NCI-H2081 treated with DMSO at 0.1 percent for 48 hours (cell line): ENCODE data around the gene FBLN5.
"Not testable (repeated sequence)": the region's sequence is repeated elsewhere in the genome, so short reads cannot be mapped to it uniquely, and the experiment has no call there.

Source experiments
- DNase-seq: peaks from one replicate; lab custom pipeline; 2025; lab: John Stamatoyannopoulos, UW

FBLN5 gene

DNA sequence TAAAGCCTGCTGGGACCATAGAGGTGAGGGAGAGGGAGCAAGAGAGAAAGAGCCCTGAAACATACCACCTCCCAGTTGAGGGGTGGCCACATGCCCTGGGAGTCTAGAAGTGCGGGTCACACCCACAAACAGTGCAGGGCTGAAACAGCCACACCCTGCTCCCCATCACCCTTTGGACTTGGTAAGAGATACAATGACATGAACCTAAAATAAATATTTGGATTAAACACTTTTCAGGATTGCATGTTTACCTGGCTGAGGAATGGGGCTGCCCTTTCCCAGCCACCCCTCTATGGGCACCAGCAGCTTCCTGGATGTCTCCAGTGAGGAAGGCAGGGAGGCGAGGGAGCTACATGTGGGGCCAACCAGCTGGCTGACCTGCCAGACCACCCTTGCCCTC, 41.1 kb downstream of the FBLN5 start:
- DNase-seq = no peak

DNA sequence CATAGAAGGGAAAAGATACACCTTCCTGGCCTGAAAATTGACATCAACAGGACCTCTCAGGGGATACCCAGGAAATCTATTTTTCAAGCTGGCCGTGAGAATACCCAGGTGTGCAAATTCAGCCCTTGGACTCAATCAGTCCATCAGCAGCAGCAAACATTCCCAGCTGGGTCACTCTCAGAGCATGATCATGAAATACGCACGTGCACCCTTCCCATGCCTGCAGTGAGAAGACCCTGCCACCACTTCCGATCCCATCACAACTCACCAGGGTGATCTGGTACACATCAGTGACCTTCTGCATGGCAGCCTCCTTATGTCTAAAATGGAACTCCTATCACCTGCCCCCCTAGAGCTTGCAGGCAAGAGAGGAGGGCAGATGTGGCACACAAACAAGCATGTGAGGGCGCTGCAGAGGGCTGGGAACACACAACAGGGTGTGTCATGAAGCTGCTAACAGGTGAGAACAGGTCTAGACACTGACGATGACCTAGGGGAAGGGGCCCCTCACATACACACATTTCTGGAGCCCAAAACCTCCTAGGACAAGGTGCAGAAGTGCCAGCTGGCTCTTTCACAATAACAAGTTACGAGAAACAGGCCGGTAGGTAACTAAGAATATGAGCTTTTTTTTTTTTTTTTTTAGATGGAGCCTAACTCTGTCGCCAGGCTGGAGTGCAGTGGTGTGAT, 42.4 kb downstream of the FBLN5 start:
- no peak for DNase-seq

DNA sequence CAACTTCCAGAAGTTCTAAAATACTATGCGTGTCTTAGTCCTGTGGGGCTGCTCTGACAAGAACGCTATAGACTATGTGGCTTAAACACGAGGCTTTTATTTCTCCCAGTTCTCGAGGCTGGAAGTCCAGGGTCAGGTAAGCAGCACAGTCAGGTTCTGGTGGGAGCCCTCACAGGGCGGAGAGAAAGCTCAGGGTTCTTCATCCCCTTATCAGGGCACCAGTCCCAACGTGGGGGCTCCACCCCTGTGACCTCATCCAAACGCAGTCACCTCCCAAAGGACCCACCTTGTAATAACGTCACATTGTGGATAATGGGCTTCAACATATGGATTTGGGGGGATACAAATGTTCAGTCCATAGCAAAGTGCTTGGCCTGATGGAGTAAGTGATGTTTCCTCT, 43.0 kb downstream of the FBLN5 start:
- no peak for DNase-seq

DNA sequence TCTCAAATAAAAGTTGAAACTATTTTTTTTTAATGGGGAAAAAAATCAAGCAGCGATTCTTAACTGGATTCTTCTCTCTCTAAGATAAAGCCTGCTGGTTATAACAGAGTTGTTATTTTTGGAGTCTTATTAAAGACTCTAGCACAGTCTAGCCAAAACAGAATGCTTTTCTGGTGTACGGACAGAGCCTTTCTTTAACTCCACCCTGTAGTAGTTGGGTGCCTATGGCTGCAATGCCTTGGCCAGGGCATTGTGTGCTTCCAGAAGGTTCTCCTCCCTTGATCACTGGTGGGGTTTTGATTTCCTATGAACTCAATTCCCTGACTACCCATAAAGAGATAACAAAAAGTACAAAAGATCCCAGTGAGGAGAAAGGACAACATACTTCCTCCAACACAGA, 44.4 kb downstream of the FBLN5 start:
- no peak for DNase-seq

DNA sequence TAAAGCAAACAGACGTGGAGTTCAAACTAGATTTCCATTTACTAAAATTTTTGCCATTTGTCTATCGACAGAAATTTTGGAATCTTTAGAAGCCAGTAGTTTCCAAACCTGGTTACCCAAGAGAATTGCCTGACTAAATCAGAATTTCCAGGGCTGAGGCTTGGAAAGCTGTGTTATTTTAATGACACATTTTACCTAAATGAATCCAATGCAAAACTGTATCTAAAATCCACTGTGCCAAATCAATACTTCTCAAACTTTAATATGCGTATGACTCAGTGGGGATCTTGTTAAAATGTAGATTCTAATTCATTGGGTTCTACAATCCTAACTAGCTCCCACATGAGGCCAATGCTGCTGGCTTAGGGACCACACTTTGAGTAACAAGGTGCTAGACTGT, 45.2 kb downstream of the FBLN5 start:
- no peak for DNase-seq

DNA sequence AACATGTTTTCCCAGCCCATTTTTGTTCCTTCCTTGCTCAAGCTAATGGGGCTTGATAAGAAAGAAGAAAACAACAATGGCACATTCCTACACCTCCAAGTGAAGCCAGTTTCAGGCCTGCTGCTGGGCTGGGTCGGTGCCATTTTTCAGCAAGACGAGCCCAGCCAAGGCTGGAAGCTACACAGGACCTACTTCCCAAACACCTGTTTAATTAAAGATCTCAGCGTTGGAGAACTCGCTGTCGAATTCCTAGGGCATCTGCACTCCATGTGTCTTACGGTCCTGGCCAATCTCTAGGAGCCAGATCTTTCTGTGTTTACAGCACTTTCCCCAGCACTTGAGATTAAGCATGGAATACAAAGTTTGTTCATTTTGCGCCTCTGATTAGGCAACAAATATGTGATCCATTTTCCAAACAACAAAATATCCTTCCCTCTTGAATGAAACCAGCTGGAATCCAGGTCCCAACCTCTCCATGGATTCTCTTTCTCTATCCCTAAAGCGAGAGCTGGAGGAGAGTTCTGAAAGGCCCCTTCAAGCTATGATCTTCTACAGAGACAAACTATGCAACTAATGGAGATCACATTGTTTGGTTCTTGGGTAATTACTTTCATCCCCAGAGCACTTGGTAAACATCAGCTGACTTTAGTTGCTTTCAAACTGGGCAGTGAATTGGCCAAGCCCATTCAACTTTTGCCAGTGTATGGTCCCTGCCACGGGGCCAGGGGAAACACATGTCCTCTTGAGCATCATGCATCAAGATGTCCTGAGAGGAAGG, 45.9 kb downstream of the FBLN5 start:
- no peak for DNase-seq

DNA sequence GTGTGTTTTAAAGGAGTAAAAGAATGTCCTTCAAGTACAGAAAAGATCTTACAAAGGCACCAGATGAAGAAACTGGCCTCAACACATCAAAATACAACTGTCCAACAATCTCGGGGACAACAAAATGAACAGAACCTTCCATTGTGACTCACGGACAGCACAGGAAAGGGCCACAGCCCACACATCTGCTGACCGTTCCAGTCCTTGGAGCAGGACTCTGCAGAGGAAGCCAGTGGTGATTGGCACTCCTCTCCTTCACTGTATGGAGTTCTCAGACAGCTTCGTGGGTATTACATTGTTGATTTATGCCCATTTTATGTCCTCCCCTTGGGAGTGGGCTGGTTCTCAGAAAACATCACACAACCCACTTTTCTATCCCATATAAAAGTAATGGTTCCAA, 47.7 kb downstream of the FBLN5 start:
- DNase-seq = no peak

DNA sequence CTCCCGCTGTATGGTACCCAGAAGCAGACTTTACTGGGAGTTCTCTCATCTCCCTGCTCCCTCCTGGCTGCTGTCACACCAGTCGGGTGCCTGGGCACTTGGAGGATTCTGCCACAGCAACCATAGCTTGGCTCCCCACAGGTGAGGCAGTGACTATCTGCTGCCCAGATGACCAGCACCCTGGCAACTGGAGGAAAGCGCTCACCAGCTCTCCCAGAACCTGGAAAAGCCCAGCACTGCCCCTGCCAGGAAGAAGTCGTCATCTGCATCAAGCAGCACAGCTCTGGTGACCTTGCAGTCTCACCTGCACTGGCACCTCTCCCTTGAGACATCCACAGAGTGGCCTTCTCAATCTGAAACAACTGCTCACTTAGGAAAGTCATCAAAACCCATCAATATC, 48.3 kb downstream of the FBLN5 start:
- DNase-seq = no peak

DNA sequence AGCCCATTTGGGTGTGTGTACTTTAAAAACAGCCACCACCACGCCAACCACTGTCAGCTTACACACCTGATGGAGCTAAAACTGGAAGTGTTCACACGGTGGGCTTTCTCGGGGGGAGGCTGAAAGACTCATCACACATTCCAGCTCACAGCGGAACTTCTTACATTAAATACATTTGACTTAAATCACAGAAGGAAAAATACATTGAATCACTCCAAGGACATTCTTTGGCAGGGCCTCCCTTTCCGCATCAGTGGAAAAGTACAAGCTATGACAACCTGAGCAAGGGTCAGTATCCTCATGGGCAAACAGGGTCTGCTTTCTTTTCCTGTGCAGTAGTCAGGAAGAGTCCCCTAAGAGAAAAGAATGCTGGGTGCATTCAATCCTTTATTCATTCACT, 49.1 kb downstream of the FBLN5 start:
- no peak for DNase-seq

DNA sequence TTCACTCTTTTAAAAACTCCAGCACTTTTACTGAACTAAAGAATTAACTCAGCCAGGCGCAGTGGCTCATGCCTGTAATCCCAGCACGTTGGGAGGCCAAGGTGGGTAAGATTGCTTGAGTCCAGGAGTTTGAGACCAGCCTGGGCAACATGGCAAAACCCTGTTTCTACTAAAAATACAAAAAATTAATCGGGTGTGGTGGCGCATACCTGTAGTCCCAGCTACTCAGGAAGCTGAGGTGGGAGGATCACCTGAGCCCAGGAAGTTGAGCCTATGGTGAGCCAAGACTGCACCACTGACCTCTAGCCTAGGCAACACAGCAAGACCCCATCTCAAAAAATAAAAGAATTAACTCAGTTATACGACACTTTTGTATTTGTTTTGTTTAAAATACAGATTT, 49.8 kb downstream of the FBLN5 start:
- DNase-seq = not testable (repeated sequence)

DNA sequence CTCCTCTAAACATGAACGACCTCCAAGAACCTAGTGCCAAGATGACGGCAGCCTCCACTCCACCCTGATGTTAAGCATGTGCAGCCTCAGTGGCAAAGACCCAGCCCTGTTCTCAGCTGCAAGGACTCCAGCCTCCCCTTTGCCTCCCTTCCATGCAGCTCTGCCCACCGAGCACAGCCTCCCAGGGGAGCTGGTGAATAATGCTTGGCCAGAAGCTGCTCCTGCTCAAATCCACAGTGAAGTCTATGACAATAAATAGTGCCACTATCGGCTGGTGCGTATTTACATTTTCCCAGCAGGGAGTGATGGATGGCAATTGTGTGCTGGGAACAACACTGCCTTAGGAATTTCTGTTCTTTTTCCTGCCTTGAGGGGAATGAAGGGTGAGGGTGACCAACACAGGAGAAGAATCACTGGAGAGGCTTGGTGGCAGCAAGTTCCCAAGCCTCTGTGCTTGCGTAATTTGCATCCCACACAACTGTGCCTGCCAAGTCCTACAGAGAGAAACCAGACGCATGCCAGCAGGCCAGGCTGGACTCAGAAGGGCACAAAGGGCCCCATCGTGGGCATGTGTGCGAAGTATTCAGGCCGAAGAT, 50.3 kb downstream of the FBLN5 start:
- no peak for DNase-seq

DNA sequence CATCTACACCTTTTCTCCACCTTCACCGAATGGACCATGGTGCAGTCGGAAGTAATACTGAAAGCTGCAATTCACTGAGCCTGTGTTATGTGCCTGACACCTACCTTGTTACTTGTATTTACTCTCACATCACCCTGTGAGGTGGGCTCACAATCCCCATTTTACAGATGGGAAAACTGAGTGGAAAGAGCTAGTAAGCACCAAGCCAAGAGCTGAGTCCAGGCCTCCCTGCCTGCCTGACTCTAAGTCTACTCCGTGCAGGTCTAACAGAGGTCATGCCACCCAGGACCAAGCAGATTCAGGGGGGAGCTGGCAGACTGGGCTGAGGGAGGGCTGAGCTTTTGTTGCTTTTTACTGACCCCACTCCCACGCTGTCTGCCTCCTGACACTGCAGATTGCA, 51.1 kb downstream of the FBLN5 start:
- DNase-seq = no peak

DNA sequence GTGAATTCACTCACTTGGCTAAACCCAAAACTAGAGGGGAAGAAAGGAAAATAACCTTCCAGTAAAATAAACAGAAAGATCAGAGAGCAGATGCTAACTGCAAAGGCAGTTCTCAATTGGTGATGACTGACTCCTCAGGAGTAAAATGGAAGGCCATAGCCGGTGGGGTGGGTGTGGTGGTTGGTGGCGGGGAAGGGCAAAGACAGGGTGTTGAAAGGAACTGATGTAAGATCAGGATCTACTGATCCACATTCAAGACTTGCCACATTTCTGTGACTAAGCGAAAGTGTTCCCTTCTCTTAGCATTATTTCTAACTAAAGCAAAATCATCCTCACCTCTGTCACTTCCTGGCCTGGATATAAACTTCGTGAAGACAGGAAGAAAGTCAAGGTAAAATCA, 53.8 kb downstream of the FBLN5 start:
- no peak for DNase-seq

DNA sequence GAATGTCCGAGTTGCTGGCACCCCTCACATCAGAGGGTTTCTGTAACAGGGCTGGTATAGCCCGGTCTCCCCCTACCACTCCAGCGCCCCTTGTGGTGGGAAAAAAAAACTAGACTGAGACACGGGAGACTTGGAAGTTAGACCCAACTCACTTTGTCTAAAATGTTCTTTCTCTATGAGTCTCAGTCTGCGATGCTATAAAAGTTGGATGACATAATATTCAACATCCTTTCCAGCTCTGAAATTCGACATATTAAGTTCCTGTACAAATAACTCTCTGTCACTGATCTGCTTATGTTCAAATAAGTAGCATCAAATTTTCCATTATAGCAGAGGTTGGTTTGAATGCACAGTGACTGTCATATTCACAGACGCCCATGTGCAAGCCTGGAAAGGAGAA, 54.5 kb downstream of the FBLN5 start:
- no peak for DNase-seq

DNA sequence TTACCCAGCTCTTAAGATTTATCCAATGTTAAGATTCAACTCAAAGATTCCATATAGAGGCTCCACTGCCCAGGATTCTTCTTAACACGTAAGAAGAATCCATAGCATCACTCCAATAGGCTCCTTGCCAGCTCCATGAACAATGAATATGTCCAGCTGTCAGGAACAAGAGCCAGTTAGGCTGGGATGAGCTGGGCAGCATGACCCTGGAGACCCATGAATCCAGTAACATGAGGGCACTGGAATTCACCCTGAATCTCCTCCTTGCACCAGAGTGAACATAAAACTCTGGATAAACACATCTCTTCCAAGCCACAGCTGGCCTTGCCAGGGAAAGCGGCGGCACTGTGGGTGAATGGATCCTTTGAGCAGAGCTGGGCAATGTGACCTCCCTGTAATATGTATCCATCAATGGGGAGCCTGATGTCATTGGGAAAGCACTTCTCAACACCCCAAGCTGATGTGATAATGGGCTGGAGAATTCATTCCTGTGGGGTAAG, 55.7 kb downstream of the FBLN5 start:
- no peak for DNase-seq

DNA sequence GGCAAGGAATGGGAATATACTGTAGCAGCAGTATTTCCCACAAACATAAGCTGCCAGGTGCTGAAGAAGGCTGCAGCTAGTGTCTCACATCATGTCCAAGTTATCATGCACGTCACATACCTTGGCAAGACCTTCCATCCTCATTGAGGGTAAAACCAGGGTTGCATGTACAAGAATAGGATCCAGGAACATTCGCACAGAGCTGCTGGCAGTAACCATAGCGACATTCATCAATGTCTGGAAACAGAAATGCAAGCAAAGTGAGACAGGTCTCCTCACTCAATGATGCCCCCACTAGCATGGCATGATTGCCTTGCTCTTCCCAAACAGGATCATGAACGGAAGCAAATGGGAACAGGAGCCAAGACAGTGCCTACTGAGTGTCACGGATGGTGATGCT, 56.4 kb downstream of the FBLN5 start:
- no peak for DNase-seq

DNA sequence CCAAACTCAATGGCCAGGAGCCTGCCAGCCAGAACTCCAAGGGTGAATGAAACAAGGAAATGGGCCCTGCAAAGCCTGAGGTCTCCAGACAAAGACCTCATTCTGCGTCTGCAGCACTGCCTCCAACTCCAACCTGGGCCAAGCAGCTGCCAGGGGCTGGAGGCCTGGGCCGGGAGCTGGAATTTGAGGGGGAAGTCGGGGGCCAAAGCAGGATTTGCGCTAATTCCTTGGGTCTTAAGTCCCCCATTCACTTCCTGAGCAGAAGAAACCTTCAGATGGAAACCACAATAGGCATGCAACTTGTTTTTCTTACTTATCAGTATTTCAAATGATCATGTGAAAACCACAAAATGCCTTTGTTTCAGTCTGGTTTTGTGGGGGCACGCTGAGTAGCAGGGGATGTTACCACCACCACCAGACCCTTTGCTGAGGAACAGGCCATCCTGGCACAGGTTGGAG, 57.2 kb downstream of the FBLN5 start:
- no peak for DNase-seq

DNA sequence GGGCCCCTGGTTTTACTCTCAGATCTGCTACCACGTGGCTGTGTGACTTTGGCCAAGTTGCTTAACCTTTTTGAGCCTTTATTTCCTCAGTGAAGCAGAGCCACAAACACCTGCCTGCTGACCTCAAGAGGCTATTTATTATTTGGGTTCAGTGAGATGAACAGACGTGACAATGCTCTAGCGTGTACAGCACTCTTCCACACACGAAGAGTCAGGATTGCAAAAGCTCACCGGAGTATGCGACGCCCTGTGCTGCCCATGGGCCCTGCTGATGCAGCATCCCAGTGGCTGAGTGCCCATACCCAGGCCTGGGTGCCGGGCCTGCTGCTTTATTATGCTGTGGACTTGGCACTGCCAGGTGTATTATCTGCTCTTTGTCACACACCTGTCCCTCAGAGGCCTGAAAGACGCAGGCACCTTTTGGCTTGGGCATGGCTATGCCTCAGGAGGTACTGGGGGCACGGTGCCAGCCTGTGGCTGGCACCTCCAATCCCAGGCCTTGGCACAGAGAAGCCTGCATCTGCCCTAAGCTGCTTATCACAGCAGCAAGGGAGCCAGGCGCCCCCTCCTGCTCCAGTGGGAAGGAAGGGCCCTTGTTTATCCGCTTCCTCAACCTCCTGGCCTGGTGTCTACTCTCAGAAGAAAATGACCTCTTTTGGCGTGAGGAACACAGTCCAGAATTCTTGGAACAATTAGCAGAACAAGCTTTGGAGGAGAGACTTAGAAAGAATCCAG, 57.9 kb downstream of the FBLN5 start:
- no peak for DNase-seq

DNA sequence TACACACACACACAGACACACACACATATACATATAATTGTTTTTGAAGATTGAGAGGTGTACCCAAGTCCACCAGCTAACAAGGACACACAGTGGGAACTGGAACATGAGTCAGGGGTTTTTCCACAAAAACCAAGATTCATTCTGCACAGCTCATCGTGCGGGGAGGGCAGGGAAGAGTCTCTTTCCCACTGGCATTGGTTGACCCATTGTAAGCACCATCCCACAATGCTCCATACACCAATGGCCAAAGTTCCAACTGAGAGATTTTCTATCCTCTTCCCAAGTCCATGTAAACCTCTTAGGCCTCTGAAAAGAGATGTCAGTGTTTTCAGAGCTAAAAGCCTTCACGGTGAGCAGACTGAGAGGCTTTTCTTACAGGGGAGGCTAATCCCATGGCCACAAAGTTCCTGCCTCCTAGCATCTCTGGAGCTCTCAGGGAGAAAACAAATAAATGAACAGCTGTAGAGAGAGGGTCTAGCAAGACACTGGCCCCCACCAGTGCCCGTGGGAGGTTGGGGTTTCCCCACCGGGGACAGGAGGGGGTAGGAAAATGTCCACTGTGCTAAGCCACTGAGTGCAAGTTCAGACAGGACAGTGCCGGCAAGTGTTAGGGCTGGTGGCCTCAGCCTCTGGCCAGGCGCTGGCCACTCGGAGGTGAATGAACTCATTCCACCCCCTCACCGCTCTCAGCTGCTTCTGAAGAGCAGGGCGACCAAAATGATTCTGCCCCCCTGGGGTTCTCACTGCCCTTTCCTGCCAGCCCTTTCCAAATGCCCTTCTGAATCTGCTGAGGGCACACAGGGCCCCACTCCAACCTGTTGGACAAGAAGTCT, 58.6 kb downstream of the FBLN5 start:
- DNase-seq = no peak

DNA sequence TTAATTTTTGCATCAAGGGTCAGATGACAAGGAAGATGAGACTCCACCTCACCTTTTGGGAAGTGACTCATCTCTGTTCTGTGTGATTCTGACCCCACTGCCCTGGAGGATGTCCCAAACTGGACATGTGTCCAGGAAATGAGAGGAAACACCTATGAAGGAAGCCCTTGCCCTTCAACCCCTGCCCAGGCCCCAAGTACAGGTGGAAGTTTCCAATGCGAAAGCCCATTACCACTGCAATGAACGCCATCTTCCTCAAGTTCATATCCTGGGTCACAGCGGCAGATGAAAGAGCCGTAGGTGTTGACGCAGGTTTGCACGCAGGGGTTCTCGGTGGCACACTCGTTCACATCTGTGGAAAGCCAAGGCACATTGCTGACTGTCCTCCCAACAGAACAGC, 60.5 kb downstream of the FBLN5 start:
- DNase-seq = no peak

DNA sequence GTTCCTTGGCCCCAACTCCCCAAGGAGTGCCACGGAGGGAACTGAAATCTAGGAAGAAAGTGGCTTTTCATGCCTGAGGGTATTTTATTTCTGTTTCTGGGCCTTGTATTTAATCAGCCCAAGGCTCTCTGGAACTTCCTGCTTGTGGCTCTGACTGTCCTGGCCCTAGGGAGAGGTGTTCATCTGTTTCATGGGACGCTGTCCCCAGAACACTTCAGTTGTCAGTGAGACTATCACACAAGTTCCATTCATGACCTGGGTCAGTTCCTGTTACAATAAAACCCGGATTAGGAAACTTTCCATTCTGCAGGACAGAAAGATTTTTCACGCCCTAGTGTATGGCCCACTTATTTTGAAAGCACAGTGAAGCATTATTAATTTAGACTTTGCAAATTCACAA, 61.7 kb downstream of the FBLN5 start:
- DNase-seq = no peak
